ENCODE measurements around the gene THBS2.

DNA sequence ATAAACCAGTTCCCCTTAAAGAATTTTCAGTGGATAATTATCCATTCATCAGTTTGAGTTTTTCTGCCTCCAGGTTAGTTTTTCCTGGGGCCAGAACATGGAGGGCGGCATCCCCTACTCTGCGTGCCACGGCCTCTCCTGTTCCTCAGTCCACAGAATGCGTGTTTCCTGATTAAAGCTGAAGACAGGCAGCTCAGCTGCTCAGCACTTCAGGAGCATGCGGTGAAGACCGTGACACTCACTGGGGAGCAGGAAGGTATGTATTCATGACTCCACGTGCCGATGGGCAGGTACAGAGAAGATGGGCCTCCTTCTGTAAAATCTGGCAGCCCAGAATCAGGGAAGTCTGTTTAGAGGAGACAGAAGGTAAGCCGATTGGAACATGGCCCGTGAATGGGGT is 2.0 kb upstream of the THBS2 start:
- TF ChIP-seq CTCF (IDR thresholded peaks at IDR 0.05) (no peak), POLR2A (IDR thresholded peaks at IDR 0.05) (no peak)
